ENCODE results near the gene PDCD2L. TPM values are rescaled to one million over a fixed set of nuclear protein-coding genes. Genes with fewer than 3 reads are reported as not detected.
"Not testable (repeated sequence)": the region's sequence is repeated elsewhere in the genome, so short reads cannot be mapped to it uniquely, and the experiment has no call there.

The PDCD2L gene
- total RNA-seq, 4 donors from 2014 or later, result 6.1 to 12.8 (median 9.2) TPM

GRCh38 chr19:34365463-34366401, 38.5 kb upstream of the PDCD2L start:
- ATAC-seq (ENCODE audit: low FRiP score) (peak; percentile 9), DNase-seq (ENCODE audit: low spot score) (peak; percentile 30)
- TF ChIP-seq CTCF (IDR thresholded peaks at IDR 0.05), result no peak

- DNase-seq (ENCODE audit: low spot score), result no peak
- peak; percentile 53 for ATAC-seq (ENCODE audit: low FRiP score)
- no peak for TF ChIP-seq CTCF (IDR thresholded peaks at IDR 0.05)
These were observed 37.2 kb upstream of the PDCD2L start for GRCh38 chr19:34366738-34367623.

GRCh38 chr19:34367624-34367957, 36.6 kb upstream of the PDCD2L start:
- no peak for ATAC-seq (ENCODE audit: low FRiP score)
- TF ChIP-seq CTCF (IDR thresholded peaks at IDR 0.05), result no peak

GRCh38 chr19:34368338-34368737, 35.9 kb upstream of the PDCD2L start:
- TF ChIP-seq CTCF (IDR thresholded peaks at IDR 0.05), result no peak
- ATAC-seq (ENCODE audit: low FRiP score) (no peak), DNase-seq (ENCODE audit: low spot score) (no peak)

More at GRCh38 chr19:34367624-34367957, 36.6 kb upstream of the PDCD2L start:
- DNase-seq (ENCODE audit: low spot score), result no peak

DNA sequence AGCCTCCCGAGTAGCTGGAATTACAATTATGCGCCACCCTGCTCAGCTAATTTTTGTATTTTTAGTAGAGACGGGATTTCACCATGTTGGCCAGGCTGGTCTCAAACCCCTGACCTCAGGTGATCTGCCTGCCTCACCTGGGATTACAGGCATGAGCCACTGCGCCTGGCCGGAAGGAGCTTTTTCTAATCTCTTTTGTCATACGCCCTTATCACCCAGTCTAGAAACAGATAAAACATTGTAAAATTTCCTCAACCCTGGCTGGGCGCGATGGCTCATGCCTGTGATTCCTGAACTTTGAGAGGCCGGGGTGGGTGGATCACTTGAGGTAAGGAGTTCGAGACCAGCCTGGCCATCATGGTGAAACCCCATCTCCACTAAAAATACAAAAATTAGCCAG, 35.0 kb upstream of the PDCD2L start:
- not testable (repeated sequence) for DNase-seq (ENCODE audit: low spot score); ATAC-seq (ENCODE audit: low FRiP score)

DNA sequence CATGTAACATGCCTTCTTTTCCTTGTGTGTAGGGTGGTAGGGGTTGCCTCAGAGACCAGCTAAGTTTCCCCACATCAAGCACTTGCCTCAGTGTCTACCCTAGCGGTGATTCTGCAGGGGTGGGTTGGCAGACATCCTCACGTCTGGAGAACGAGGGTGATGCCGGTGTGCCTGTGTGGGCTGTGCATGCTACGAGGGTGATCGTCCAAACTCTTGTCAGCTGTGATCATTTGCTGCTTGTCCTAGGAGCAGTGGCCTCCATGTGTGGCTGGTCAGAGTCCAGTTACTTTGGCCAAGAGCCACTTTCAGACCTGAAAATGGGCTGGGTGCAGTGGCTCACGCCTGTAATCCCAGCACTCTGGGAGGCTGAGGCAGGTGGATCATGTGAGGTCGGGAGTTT, 34.1 kb upstream of the PDCD2L start:
- ATAC-seq (ENCODE audit: low FRiP score) (no peak), DNase-seq (ENCODE audit: low spot score) (no peak)
- TF ChIP-seq CTCF (IDR thresholded peaks at IDR 0.05), result no peak

GRCh38 chr19:34370983-34371382, 33.2 kb upstream of the PDCD2L start:
- ATAC-seq (ENCODE audit: low FRiP score), result no peak
- no peak for TF ChIP-seq CTCF (IDR thresholded peaks at IDR 0.05)
- DNase-seq (ENCODE audit: low spot score), result no peak
